Panc1 (cell line): Measurements from ENCODE around the gene CLCN1. TPM values are rescaled to one million over a fixed set of nuclear protein-coding genes. Genes with fewer than 3 reads are reported as not detected.

Experiments
- ATAC-seq: fragments of 200-7000 bp; cut with Tn5 transposase; 2 replicates; pipeline ENCODE4 v1.9.1; 2020; ENCODE audit warnings: mild to moderate bottlenecking, moderate library complexity
- BruUV-seq: library from RNA; stranded (reverse); fragments of 400-500 nt; replicated peaks from 2 replicates; lab custom pipeline; 2021; lab: Mats Ljungman, UMichigan
- CTCF ChIA-PET: fragments of 300-600 bp; sonication (Branson Sonifier 250); formaldehyde crosslinking; loops from one replicate; lab custom pipeline; 2022; ENCODE audit warnings: antibody characterized with exemption; lab: Charles Lee
- POLR2A ChIA-PET: fragments of 300-600 bp; sonication (Branson Sonifier 250); formaldehyde crosslinking; loops from one replicate; lab custom pipeline; 2022; ENCODE audit warnings: antibody characterized with exemption; lab: Charles Lee
- DNase-seq: peaks from one replicate; pipeline ENCODE4 v3.0.0-alpha.2; 2010; ENCODE audit warnings: low read depth, low spot score
- H3K27ac ChIP-seq: 2 replicates; pipeline ENCODE4 v1.5.1; 2011; ENCODE audit warnings: mild to moderate bottlenecking, low read length, inconsistent platforms
- H3K27me3 ChIP-seq: fragments of 200-500 bp; sonication (Bioruptor generic); 2 replicates; pipeline ENCODE4 v1.6.0; 2014; ENCODE audit warnings: low read length, inconsistent platforms; ENCODE audit not compliant: control insufficient read depth, insufficient read depth
- H3K36me3 ChIP-seq: fragments of 200-500 bp; sonication (Bioruptor generic); 2 replicates; pipeline ENCODE4 v1.5.1; 2014; ENCODE audit warnings: inconsistent platforms, mild to moderate bottlenecking, low read length, moderate library complexity; ENCODE audit not compliant: control insufficient read depth, insufficient read depth
- H3K4me1 ChIP-seq: 2 replicates; pipeline ENCODE4 v1.5.1; 2011; ENCODE audit warnings: inconsistent platforms, mild to moderate bottlenecking, low read length, moderate library complexity; ENCODE audit not compliant: control insufficient read depth, insufficient read depth
- H3K4me3 ChIP-seq, 2 experiments: 2 replicates each; pipeline ENCODE4 v1.5.1; 2011 to 2012; ENCODE audit warnings: low read depth in 2 of 2, low read length in 2 of 2, mild to moderate bottlenecking in 2 of 2, inconsistent platforms in 1 of 2, moderate library complexity in 1 of 2
- H3K9me3 ChIP-seq: fragments of 200-500 bp; sonication (Bioruptor generic); 2 replicates; pipeline ENCODE4 v1.5.1; 2014; ENCODE audit warnings: low read depth, mild to moderate bottlenecking, inconsistent platforms, low read length, moderate library complexity; ENCODE audit not compliant: control insufficient read depth, insufficient read depth
- CTCF ChIP-seq: fragments of 450-650 bp; IDR thresholded peaks from 2 replicates; pipeline ENCODE4 v1.5.1; 2017; ENCODE audit warnings: mild to moderate bottlenecking
- POLR2AphosphoS5 ChIP-seq: IDR thresholded peaks from 2 replicates; pipeline ENCODE4 v1.6.1; 2012; ENCODE audit warnings: mild to moderate bottlenecking, low read depth, low read length, moderate library complexity
- REST ChIP-seq, 2 experiments: IDR thresholded peaks; 2 replicates each; pipeline ENCODE4 v1.6.1; 2011 to 2012; ENCODE audit warnings: low read depth in 2 of 2, control low read depth in 1 of 2, low read length in 1 of 2, mild to moderate bottlenecking in 1 of 2, moderate library complexity in 1 of 2; ENCODE audit not compliant: insufficient read depth in 1 of 2
- SIN3A ChIP-seq: IDR thresholded peaks from 2 replicates; pipeline ENCODE4 v1.6.1; 2012; ENCODE audit warnings: low read depth, mild to moderate bottlenecking, low read length, moderate library complexity, borderline replicate concordance; ENCODE audit not compliant: insufficient read depth
- TCF7L2 ChIP-seq: IDR thresholded peaks from 2 replicates; pipeline ENCODE4 v1.6.1; 2011; ENCODE audit warnings: mild to moderate bottlenecking, low read depth, low read length, inconsistent platforms
- in situ Hi-C: cut with HindIII; loops from 2 replicates; pipeline ENCODE4 v1.10.0; 2016; ENCODE audit warnings: low sequenced_read_pairs, low pct_unique_long_range_greater_than_20kb
- intact Hi-C: fragments of 100-400 bp; cut with micrococcal nuclease; formaldehyde crosslinking; loops from one replicate; pipeline ENCODE4 v1.10.0; 2022; ENCODE audit not compliant: unreplicated experiment
- total RNA-seq: library from RNA; stranded (reverse); gene quantifications from one replicate; pipeline ENCODE4 v1.2.1, GENCODE V29; 2021; ENCODE audit not compliant: unreplicated experiment

Gene CLCN1
- total RNA-seq, 1 experiment from 2014 or later = 0.15 TPM

- Histone ChIP-seq H3K36me3 (peaks cover 48% of the 10 kb centered on the region), H3K4me1 (no peaks in the 10 kb centered on the region), H3K4me3 (no peak overlapping the region), H3K9me3 (no peaks in the 10 kb centered on the region), H3K27ac (no peak overlapping the region), H3K27me3 (no peaks in the 10 kb centered on the region)
- BruUV-seq = no TSS peak
- intact Hi-C loops = no loop called here
- POLR2A ChIA-PET = interaction anchor here (0.6 kb wide), 1 partner anchor 54 kb away, joined by 3 read pairs; no protein-coding TSS in a partner anchor
- no peak for ATAC-seq
- no peak for DNase-seq
- in situ Hi-C loops = no loop called here
- CTCF ChIA-PET = no interaction called here
- no peak for TF ChIP-seq REST (IDR thresholded peaks at IDR 0.05; ENCODE audit: insufficient read depth in 1 of 2, low read depth in 2 of 2, low read length in 1 of 2)
- TF ChIP-seq POLR2AphosphoS5 = no peak
- TF ChIP-seq CTCF = no peak
- no peak for TF ChIP-seq SIN3A
- TF ChIP-seq TCF7L2 = no peak
Measured at GRCh38 chr7:143295870-143296269, 20.0 kb upstream of the CLCN1 start.

- Histone ChIP-seq H3K36me3 (peaks cover 50% of the 10 kb centered on the region), H3K4me3 (no peak overlapping the region), H3K27ac (no peak overlapping the region), H3K4me1 (no peaks in the 10 kb centered on the region), H3K9me3 (no peaks in the 10 kb centered on the region), H3K27me3 (no peaks in the 10 kb centered on the region)
- in situ Hi-C loops (no loop called here), intact Hi-C loops (no loop called here)
- ChIA-PET CTCF (no interaction called here), POLR2A (no interaction called here)
- DNase-seq (no peak), ATAC-seq (no peak)
- TF ChIP-seq TCF7L2 = no peak
- TF ChIP-seq SIN3A = no peak
- no peak for TF ChIP-seq CTCF
- TF ChIP-seq REST (IDR thresholded peaks at IDR 0.05; ENCODE audit: insufficient read depth in 1 of 2, low read depth in 2 of 2, low read length in 1 of 2) = no peak
- no peak for TF ChIP-seq POLR2AphosphoS5
- BruUV-seq = TSS peak; percentile 11
Measured at GRCh38 chr7:143296686-143297085, 19.2 kb upstream of the CLCN1 start.
